ENCODE results near the gene GRHL3. TPM values are rescaled to one million over a fixed set of nuclear protein-coding genes. Genes with fewer than 3 reads are reported as not detected.
"Not testable (repeated sequence)": the region's sequence is repeated elsewhere in the genome, so short reads cannot be mapped to it uniquely, and the experiment has no call there.

GRHL3 gene
- total RNA-seq, 4 donors from 2014 or later: 77.6 to 179 (median 115) TPM

GRCh38 chr1:24283326-24284155, 35.6 kb upstream of the GRHL3 start:
- Histone ChIP-seq H3K36me3 (no peaks in the 10 kb centered on the region), H3K9me3 (no peaks in the 10 kb centered on the region), H3K27me3 (no peaks in the 10 kb centered on the region), H3K4me3 (no peak overlapping the region), H3K4me1 (peaks cover 26 to 59% (median 45%) of the 10 kb centered on the region in 3 donors), H3K27ac (peak overlapping the region; percentile 75 to 94 (median 91))
- intact Hi-C loops (cut with DNase I): no loop called here
- TF ChIP-seq POLR2A (IDR thresholded peaks at IDR 0.05): no peak
- 28 to 36% methylated on average over 7 to 8 of the region's 10 CpGs for WGBS, 2 donors
- no peak for DNase-seq

GRCh38 chr1:24284156-24284471, 35.0 kb upstream of the GRHL3 start:
- peaks cover 30 to 65% (median 51%) of the 10 kb centered on the region in 3 donors for H3K4me1 ChIP-seq
- H3K27ac ChIP-seq: peak overlapping the region; percentile 75 to 94 (median 91)
- no peak overlapping the region for H3K4me3 ChIP-seq
- WGBS, 2 donors: 62 to 70% methylated on average over 7 to 8 of the region's 8 CpGs
- TF ChIP-seq CTCF (IDR thresholded peaks at IDR 0.05) (no peak), POLR2A (IDR thresholded peaks at IDR 0.05) (no peak)
- DNase-seq: no peak
- H3K27me3 ChIP-seq: no peaks in the 10 kb centered on the region
- intact Hi-C loops (cut with DNase I): no loop called here
- no peaks in the 10 kb centered on the region for H3K9me3 ChIP-seq
- no peaks in the 10 kb centered on the region for H3K36me3 ChIP-seq

- peaks cover 40 to 76% (median 62%) of the 10 kb centered on the region in 3 donors for H3K4me1 ChIP-seq
- intact Hi-C loops (cut with DNase I): no loop called here
- DNase-seq: no peak
- 28 to 64% methylated on average over 8 to 9 of the region's 13 CpGs for WGBS, 2 donors
- no peak for TF ChIP-seq CTCF (IDR thresholded peaks at IDR 0.05)
- TF ChIP-seq POLR2A (IDR thresholded peaks at IDR 0.05): no peak
- H3K4me3 ChIP-seq: no peak overlapping the region
- H3K9me3 ChIP-seq: no peaks in the 10 kb centered on the region
- H3K27ac ChIP-seq: peak overlapping the region; percentile 75 to 94 (median 91)
- H3K27me3 ChIP-seq: no peaks in the 10 kb centered on the region
- no peaks in the 10 kb centered on the region for H3K36me3 ChIP-seq
Observed at GRCh38 chr1:24285231-24285630, 33.9 kb upstream of the GRHL3 start.

GRCh38 chr1:24286246-24287010, 32.7 kb upstream of the GRHL3 start:
- peak overlapping the region; percentile 86 to 94 (median 91) for H3K27ac ChIP-seq
- intact Hi-C loops (cut with DNase I): no loop called here
- H3K27me3 ChIP-seq: no peaks in the 10 kb centered on the region
- H3K4me3 ChIP-seq: no peak overlapping the region
- TF ChIP-seq POLR2A (IDR thresholded peaks at IDR 0.05) (no peak), CTCF (IDR thresholded peaks at IDR 0.05) (peak in 2 of 6 experiments; percentile 6 to 35)
- H3K36me3 ChIP-seq: no peaks in the 10 kb centered on the region
- H3K9me3 ChIP-seq: no peaks in the 10 kb centered on the region
- DNase-seq: no peak
- peaks cover 46 to 88% (median 73%) of the 10 kb centered on the region in 3 donors for H3K4me1 ChIP-seq
- WGBS, 2 donors: 44 to 53% methylated on average over 3 to 4 of the region's 11 CpGs

- Histone ChIP-seq H3K4me1 (peaks cover 48 to 91% (median 74%) of the 10 kb centered on the region in 3 donors), H3K27ac (peak overlapping the region in 3 of 4 donors; percentile 90 to 94 (median 92))
- DNase-seq; H3K36me3 ChIP-seq; H3K9me3 ChIP-seq; intact Hi-C loops (cut with DNase I); H3K4me3 ChIP-seq; H3K27me3 ChIP-seq: not testable (repeated sequence)
- 86 to 88% methylated on average over 5 to 6 of the region's 6 CpGs for WGBS, 2 donors
Observed at GRCh38 chr1:24287779-24288178, 31.4 kb upstream of the GRHL3 start.

- Histone ChIP-seq H3K36me3 (no peaks in the 10 kb centered on the region), H3K9me3 (no peaks in the 10 kb centered on the region), H3K4me3 (no peak overlapping the region), H3K27me3 (no peaks in the 10 kb centered on the region), H3K27ac (peak overlapping the region in 3 of 4 donors; percentile 25 to 94 (median 79)), H3K4me1 (peaks cover 48 to 91% (median 75%) of the 10 kb centered on the region in 3 donors)
- 89 to 100% methylated on average over 1 of the region's 1 CpG for WGBS, 2 donors
- DNase-seq: no peak
- TF ChIP-seq CTCF (IDR thresholded peaks at IDR 0.05) (no peak), POLR2A (IDR thresholded peaks at IDR 0.05) (no peak)
- intact Hi-C loops (cut with DNase I): no loop called here
Observed at GRCh38 chr1:24288479-24288878, 30.7 kb upstream of the GRHL3 start.
